Regular cardiac myocyte (primary cell): ENCODE results near the gene KHDC4. TPM values are rescaled to one million over a fixed set of nuclear protein-coding genes. Genes with fewer than 3 reads are reported as not detected.

Experiments used
- total RNA-seq: library from RNA; depleted of rRNA; stranded (reverse); fragments of >200 nt; gene quantifications from 2 replicates; pipeline ENCODE4 v1.2.3, GENCODE V29; 2014

Gene KHDC4
- total RNA-seq: 24.3 and 26.5 TPM in 2 replicates

DNA sequence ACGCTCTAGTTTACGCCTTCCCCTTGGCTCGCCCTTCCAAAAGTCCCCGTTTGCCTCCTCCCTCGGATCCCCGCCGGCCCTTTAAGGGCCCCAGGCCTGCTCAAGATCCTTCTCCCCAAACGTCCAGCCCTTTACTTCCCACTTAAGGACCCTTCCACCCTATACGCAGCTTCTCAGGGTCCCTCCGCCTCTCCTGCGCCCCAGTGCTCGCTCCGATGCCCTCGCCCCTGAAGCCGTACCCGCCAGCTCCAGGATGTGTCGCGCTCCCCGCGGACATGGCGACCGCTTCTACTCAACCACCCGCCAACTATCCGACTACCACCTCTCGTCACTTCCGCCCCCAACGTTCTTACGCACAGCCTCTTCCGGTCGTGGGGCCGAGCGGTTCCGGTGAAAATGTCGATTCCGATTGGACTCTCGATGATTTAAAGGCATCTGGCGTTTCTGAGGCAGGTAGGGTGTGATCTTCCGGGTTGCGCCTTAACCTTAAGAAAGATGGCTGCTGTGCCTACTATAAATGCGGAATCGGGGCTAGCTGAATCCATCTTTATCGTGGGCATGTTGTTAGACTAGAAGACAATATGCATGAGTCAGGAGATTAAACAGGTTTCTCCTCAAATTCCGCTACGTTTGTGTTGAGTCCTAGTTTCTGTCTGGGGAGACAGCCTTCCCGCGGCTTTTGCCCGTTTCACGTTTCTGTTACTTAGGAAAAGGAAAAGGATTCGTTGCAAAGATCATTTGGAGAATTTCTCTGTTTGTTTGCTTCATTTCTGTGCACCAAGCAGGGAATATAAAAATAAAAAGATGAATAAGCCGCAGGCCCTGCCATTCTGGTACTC lies at the start of gene KHDC4:
Gene KHDC4, minus strand, starts transcription at position 317 of the 839 bp plus-strand sequence. Its CDS starts 40 bp downstream, at position 277.

DNA sequence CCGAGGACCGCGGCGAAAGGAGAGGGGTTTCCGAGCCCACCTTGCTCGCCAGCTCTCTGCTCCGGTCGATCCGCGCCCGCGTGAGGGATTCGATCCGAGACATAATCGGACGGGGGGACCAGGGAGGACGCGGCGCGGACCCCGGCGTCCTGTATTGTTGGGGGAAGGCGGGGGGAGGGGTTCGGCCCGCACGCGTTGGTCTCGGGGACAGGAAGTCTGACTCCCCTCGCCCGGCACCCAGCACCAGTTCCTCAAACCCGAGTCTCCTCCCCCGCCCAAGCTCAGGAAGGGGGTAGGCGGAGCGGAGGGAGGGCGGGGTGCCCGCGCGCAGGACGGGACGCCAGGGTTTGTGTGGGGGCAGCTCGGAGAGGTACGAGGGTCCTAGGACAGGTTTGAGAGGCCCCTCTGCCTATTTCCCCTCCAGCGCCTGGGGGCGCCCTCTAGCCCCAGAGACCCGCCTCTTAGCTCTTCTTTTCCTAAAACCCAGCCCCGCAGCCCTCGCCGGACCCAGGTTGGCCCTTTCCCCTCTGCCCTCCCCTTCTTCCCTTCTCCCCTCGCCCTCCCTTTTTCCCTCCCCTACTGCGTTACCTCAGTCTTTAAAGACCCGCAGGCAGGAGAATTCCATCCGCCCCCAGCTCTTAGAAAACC lies 44.2 kb upstream of the KHDC4 start, which contains the start of gene ARHGEF2:
Gene ARHGEF2, minus strand, starts transcription at position 223 of the 648 bp plus-strand sequence. Its CDS starts 120 bp downstream, at position 103.

DNA sequence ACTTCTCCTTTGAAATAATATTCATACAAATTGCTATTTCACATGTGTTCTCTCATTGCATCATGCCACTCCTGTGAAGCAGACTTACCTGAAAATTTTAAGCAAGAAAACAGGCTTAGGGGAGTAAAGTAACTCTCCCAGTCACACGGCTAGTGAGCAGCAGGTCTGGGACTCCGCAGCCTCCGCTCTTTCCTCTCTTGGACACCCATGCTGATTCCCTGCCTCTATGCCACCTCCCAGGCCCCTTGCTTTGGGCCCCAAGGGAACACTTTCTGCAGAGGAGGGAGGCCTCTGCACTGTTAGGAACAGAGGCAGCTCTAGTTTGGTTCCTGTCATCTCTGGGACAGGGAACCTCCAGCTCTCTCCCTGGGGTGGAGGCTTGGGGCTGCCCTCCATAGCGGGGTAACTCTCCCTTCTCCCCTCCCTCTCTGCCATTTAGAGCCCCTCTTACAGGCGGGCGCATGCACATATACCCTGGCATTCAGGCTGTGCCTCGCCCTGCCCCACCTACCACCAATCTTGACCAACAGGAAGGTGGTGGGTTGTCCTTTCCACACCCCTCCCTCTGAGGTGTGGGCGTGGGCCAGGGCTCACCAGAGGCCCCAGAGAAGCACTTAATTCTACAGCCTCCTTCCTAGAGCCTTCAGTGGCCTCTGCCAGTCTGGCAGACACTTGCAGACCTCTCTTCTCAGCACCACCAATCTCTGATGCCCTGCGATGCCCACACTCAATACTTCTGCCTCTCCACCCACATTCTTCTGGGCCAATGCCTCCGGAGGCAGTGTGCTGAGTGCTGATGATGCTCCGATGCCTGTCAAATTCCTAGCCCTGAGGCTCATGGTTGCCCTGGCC lies 7.0 kb upstream of the KHDC4 start, which contains the start of gene RXFP4:
Gene RXFP4, plus strand, starts transcription at position 646 of the 852 bp plus-strand sequence. Its CDS starts 72 bp downstream, at position 718.

DNA sequence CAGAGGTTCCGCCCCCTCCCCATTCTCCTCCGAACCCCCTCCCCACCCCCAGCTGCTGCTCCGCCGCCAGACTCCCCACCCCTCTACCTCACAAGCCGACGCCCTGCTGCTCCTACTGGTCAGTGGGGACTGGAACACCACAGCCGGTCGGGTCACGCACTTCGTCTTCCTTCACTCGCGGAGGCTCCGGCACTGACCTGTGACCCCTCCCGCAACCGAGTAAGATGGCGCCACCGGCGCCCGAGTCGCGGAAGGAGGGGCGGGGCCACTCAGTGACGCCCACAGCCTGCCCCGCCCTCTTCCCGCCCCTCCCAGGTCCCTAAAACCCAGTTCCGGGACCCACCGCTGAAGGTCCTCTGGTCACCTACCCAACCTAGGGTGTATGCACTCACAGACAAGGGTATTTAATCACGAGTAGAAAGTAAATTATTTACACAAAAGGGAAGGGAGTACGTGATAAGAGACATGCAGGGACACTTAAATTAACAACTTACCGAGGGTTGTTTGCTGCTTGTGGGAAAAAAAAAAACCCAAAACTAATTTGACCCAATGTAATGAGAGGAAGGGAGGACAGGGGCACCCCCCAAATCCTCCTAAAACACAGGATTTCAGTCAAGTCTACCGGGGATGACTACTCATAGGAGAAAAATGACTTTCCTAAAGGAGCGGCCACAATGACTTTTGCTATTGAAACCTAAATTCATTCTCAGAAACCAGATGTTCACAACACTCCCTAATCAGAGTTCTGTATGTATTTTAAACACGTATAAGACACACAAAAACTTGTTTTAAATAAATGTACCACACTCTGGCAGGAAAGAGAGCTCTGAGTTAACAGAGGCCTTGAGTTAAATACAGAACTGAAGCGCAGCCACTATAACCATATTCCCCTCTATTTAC lies 22.8 kb downstream of the KHDC4 start, which contains the start of gene RIT1:
Gene RIT1, minus strand, starts transcription at position 194 of the 900 bp plus-strand sequence. CDS start 588 bp downstream, outside the sequence.

Other genes with a start within 250 kb of the KHDC4 start
- 53.5 and 67.9 TPM in 2 replicates for gene YY1AP1, start 245.6 kb downstream of the KHDC4 start, total RNA-seq
- 89.9 and 103 TPM in 2 replicates for gene DAP3, start 245.3 kb downstream of the KHDC4 start, total RNA-seq
- gene GON4L, start 77.2 kb downstream of the KHDC4 start, total RNA-seq: 25.1 and 31.3 TPM in 2 replicates
- 46.0 and 59.5 TPM in 2 replicates for gene SYT11, start 74.8 kb downstream of the KHDC4 start, total RNA-seq
- 39.5 and 55.5 TPM in 2 replicates for gene RIT1, start 23.1 kb downstream of the KHDC4 start, total RNA-seq
- gene RXFP4, start 7.2 kb upstream of the KHDC4 start, total RNA-seq: under 0.01 TPM in 1 of 2 replicates, not detected in the other
- gene ARHGEF2, start 44.1 kb upstream of the KHDC4 start, total RNA-seq: 111 and 135 TPM in 2 replicates
- gene SSR2, start 86.5 kb upstream of the KHDC4 start, total RNA-seq: 775 and 892 TPM in 2 replicates
- gene UBQLN4, start 119.4 kb upstream of the KHDC4 start, total RNA-seq: 11.0 and 13.0 TPM in 2 replicates
- 55.5 and 78.2 TPM in 2 replicates for gene LAMTOR2, start 120.4 kb upstream of the KHDC4 start, total RNA-seq
- gene RAB25, start 126.7 kb upstream of the KHDC4 start, total RNA-seq: not detected in 2 replicates
- 1.1 and 1.2 TPM in 2 replicates for gene MEX3A, start 148.1 kb upstream of the KHDC4 start, total RNA-seq
- gene LMNA, start 180.3 kb upstream of the KHDC4 start, total RNA-seq: 515 and 1,414 TPM in 2 replicates
- 0.19 and 1.7 TPM in 2 replicates for gene SEMA4A, start 219.2 kb upstream of the KHDC4 start, total RNA-seq